Measurements from ENCODE around the gene DOCK3.

- no peak for TF ChIP-seq TAF1 (IDR thresholded peaks at IDR 0.05; ENCODE audit: low read depth, low read length)
- TF ChIP-seq POLR2A (IDR thresholded peaks at IDR 0.05; ENCODE audit: low read depth, low read length) = no peak
- TF ChIP-seq POLR2AphosphoS5 (IDR thresholded peaks at IDR 0.05; ENCODE audit: low read depth, low read length) = no peak
Observed at GRCh38 chr3:50637945-50638344, 36.8 kb upstream of the DOCK3 start.

Data from GM12891 (cell line).